A673 (cell line): ENCODE results near the gene MAST4.

Source experiments
- CTCF ChIP-seq: fragments of 300-800, 200-600 bp; sonication (generic); conservative IDR thresholded peaks from 2 replicates; pipeline ENCODE4 v1.5.1; 2017; ENCODE audit warnings: low read depth, mild to moderate bottlenecking, antibody characterized with exemption, low read length, moderate library complexity, mixed read lengths
- EZH2 ChIP-seq: fragments of 200-600 bp; sonication (generic); IDR thresholded peaks from 2 replicates; pipeline ENCODE4 v1.6.1; 2017; ENCODE audit warnings: borderline replicate concordance, low read depth, mild to moderate bottlenecking, mixed read lengths, antibody characterized with exemption, low read length; ENCODE audit not compliant: poor library complexity, severe bottlenecking

DNA sequence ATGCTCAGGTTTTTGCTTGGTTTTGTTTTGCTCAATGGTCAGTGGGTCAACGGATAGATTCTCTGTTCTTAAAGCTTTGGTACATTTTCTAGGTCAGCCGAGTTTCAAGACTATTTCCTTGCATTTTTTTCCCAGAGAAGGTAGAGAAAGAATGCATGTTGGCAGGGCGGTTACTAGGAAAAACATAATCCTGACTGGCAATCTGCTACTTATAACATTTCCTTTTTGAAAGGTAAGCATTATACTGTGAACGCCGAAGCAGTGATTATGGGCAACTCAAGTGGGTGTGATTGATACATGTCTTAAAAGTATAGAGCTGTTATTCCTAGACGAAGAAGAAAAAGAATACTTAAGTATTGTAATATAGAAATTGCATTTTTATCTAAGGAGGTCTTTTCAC is 273.2 kb downstream of the MAST4 start:
- TF ChIP-seq CTCF (no peak), EZH2 (no peak)
